ENCODE measurements around the gene MYH11. TPM values are rescaled to one million over a fixed set of nuclear protein-coding genes. Genes with fewer than 3 reads are reported as not detected.

The MYH11 gene
- total and polyA plus RNA-seq, 2 of the 13 experiments (the other 11 are each of a cell fraction or from before 2014, with no cell fraction given) = not detected

GRCh38 chr16:15854906-15855703, 1.7 kb downstream of the MYH11 start:
- BruUV-seq (replicated peaks) = no TSS peak
- no peak overlapping the region for H3K27ac ChIP-seq (ENCODE audit: extremely low read length, insufficient read depth, low read length)
- H3K36me3 ChIP-seq (replicated peaks in 1 of 2; ENCODE audit: control insufficient read depth in 1 of 2, insufficient read depth in 2 of 2, low read length in 2 of 2) = no peaks in the 10 kb centered on the region
- CTCF ChIA-PET (ENCODE audit: low intra/inter-chr PET ratio, low total read pairs) = no interaction called here
- no peak overlapping the region for H2AFZ ChIP-seq (ENCODE audit: low read length)
- TF ChIP-seq U2AF1 (optimal IDR thresholded peaks at IDR 0.05; ENCODE audit: low read depth, low read length) (no peak), ATF6 (CRISPR knock-in tag; conservative IDR thresholded peaks at IDR 0.05) (no peak), SRF (IDR thresholded peaks at IDR 0.05; ENCODE audit: low read depth, low read length) (peak; percentile 64), RXRB (CRISPR knock-in tag; IDR thresholded peaks at IDR 0.05; ENCODE audit: borderline replicate concordance) (peak; percentile 37; the same call in 1 of the 2 replicates), RARA (CRISPR knock-in tag; IDR thresholded peaks at IDR 0.05) (peak; percentile 91), ZNF362 (CRISPR knock-in tag; IDR thresholded peaks at IDR 0.05; ENCODE audit: borderline replicate concordance) (no peak), BCL6 (CRISPR knock-in tag; IDR thresholded peaks at IDR 0.05) (no peak), NR0B2 (CRISPR knock-in tag; IDR thresholded peaks at IDR 0.05) (no peak), ZKSCAN1 (IDR thresholded peaks at IDR 0.05; ENCODE audit: low read length) (no peak), ZNF232 (CRISPR knock-in tag; IDR thresholded peaks at IDR 0.05; ENCODE audit: borderline replicate concordance) (no peak)
- POLR2A ChIA-PET = no interaction called here
- peaks cover 11% of the 10 kb centered on the region for H3K4me1 ChIP-seq (ENCODE audit: insufficient read depth, low read length)
- H3K4me2 ChIP-seq (ENCODE audit: low read depth, low read length) = no peak overlapping the region
- in situ Hi-C loops (cut with HindIII; ENCODE audit: extremely low pct_ligation_motif_present, low pct_unique_long_range_greater_than_20kb) = no loop called here
- H4K20me1 ChIP-seq (ENCODE audit: insufficient read depth, low read length) = no peaks in the 10 kb centered on the region
- peaks cover 17 to 74% of the 10 kb centered on the region in 2 experiments; a peak in 4 of 5 replicates for H3K27me3 ChIP-seq (ENCODE audit: control insufficient read depth in 1 of 2, insufficient read depth in 2 of 2, low read length in 2 of 2)
- H3K9me3 ChIP-seq (ENCODE audit: low read length) = no peaks in the 10 kb centered on the region
- ATAC-seq (no peak), DNase-seq (ENCODE audit: low spot score) (no peak), FAIRE-seq (no peak)
- intact Hi-C loops (cut with micrococcal nuclease; ENCODE audit: unreplicated experiment) = no loop called here
- no peak overlapping the region for H3K4me3 ChIP-seq (replicated peaks in 1 of 3; ENCODE audit: insufficient read depth in 1 of 3, low read depth in 2 of 3, low read length in 3 of 3)
- H3K79me2 ChIP-seq (ENCODE audit: insufficient read depth, low read length) = no peaks in the 10 kb centered on the region
- WGBS (ENCODE audit: low lambda C conversion rate) = 22% methylated on average over 15 of the region's 15 CpGs
- H3K9ac ChIP-seq (ENCODE audit: insufficient read depth, low read depth, low read length) = no peak overlapping the region

Measured in HepG2 (cell line).